ENCODE data around the gene ZNF511.

DNA sequence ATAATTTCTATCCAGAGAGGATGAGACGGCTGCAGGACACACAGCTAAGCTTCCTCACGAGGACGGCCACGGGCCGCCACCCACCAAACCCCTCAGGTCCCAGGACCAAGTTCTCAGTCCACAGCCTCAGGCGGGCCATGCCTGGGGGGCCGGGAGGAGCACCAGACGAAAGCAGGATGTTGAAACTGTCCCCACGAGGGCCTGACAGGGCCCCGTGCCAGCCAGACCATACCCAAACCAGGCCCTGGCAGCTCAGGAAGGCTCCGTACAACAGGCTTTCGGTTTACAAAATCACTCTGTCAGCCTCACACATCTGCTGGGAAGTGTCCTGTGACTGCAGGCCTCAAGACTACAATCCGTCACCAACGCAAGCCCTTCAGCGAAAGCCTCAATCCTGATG is 14.5 kb upstream of the ZNF511 start:
- TF ChIP-seq, protein P1, sequence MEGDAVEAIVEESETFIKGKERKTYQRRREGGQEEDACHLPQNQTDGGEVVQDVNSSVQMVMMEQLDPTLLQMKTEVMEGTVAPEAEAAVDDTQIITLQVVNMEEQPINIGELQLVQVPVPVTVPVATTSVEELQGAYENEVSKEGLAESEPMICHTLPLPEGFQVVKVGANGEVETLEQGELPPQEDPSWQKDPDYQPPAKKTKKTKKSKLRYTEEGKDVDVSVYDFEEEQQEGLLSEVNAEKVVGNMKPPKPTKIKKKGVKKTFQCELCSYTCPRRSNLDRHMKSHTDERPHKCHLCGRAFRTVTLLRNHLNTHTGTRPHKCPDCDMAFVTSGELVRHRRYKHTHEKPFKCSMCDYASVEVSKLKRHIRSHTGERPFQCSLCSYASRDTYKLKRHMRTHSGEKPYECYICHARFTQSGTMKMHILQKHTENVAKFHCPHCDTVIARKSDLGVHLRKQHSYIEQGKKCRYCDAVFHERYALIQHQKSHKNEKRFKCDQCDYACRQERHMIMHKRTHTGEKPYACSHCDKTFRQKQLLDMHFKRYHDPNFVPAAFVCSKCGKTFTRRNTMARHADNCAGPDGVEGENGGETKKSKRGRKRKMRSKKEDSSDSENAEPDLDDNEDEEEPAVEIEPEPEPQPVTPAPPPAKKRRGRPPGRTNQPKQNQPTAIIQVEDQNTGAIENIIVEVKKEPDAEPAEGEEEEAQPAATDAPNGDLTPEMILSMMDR (conservative IDR thresholded peaks at IDR 0.05; ENCODE audit: low read depth, low read length) = no peak
- TF ChIP-seq EZH2 (IDR thresholded peaks at IDR 0.05; ENCODE audit: low read length, unreplicated experiment) = no peak
- TF ChIP-seq EZH2phosphoT487 (IDR thresholded peaks at IDR 0.05; ENCODE audit: borderline replicate concordance, low read length) = no peak

Measured in PC-3 (cell line).